ENCODE data around the gene RASA2.
A peak's percentile ranks its signal among the peaks of the same experiment; 100 is the strongest.
"Not testable (repeated sequence)": the region's sequence is repeated elsewhere in the genome, so short reads cannot be mapped to it uniquely, and the experiment has no call there.

RASA2 gene

GRCh38 chr3:141457624-141458236 is 29.1 kb upstream of the RASA2 start:
- no peak for DNase-seq

- no peak for DNase-seq
Observed at GRCh38 chr3:141459008-141459407, 27.8 kb upstream of the RASA2 start.

- peak; percentile 79 for DNase-seq
Observed at GRCh38 chr3:141460097-141460704, 26.6 kb upstream of the RASA2 start.

- DNase-seq = no peak
Observed at GRCh38 chr3:141462176-141462859, 24.5 kb upstream of the RASA2 start.

GRCh38 chr3:141465221-141465620 is 21.6 kb upstream of the RASA2 start:
- DNase-seq = peak; percentile 15

- no peak for DNase-seq
Observed at GRCh38 chr3:141466633-141467169, 20.1 kb upstream of the RASA2 start.

- no peak for DNase-seq
Observed at GRCh38 chr3:141469720-141470119, 17.1 kb upstream of the RASA2 start.

GRCh38 chr3:141471160-141471559 is 15.7 kb upstream of the RASA2 start:
- DNase-seq = no peak

GRCh38 chr3:141476033-141476432 is 10.8 kb upstream of the RASA2 start:
- DNase-seq = no peak

GRCh38 chr3:141477224-141477623 is 9.6 kb upstream of the RASA2 start:
- peak; percentile 98 for DNase-seq

GRCh38 chr3:141478139-141478538 is 8.7 kb upstream of the RASA2 start:
- no peak for DNase-seq

GRCh38 chr3:141478840-141479239 is 8.0 kb upstream of the RASA2 start:
- not testable (repeated sequence) for DNase-seq

GRCh38 chr3:141482245-141482922 is 4.4 kb upstream of the RASA2 start:
- DNase-seq = peak; percentile 57

GRCh38 chr3:141484701-141485287 is 2.0 kb upstream of the RASA2 start:
- DNase-seq = no peak

- DNase-seq = peak; percentile 73
Observed at GRCh38 chr3:141485641-141486495, 959 bp upstream of the RASA2 start.

GRCh38 chr3:141486496-141486745 is 406 bp upstream of the RASA2 start:
- peak; percentile 82 for DNase-seq

- DNase-seq = peak; percentile 57
Observed at GRCh38 chr3:141487521-141488252, 860 bp downstream of the RASA2 start.

- no peak for DNase-seq
Observed at GRCh38 chr3:141489203-141489602, 2.4 kb downstream of the RASA2 start.

- no peak for DNase-seq
Observed at GRCh38 chr3:141491081-141491480, 4.3 kb downstream of the RASA2 start.

- no peak for DNase-seq
Observed at GRCh38 chr3:141491929-141492328, 5.1 kb downstream of the RASA2 start.

GRCh38 chr3:141493184-141493583 is 6.4 kb downstream of the RASA2 start:
- DNase-seq = no peak

GRCh38 chr3:141497589-141497988 is 10.8 kb downstream of the RASA2 start:
- DNase-seq = not testable (repeated sequence)
